ENCODE data around the gene TMEM269.

Gene TMEM269

GRCh38 chr1:42832641-42833240 lies 48.0 kb downstream of the TMEM269 start:
- no peak for DNase-seq (ENCODE audit: low spot score)
- Mint-ChIP-seq H3K27ac (no peak overlapping the region), H3K27me3 (ENCODE audit: low read depth) (no peaks in the 10 kb centered on the region), H3K9me3 (no peaks in the 10 kb centered on the region), H3K4me1 (ENCODE audit: low read depth) (no peaks in the 10 kb centered on the region), H3K4me3 (no peak overlapping the region), H3K36me3 (ENCODE audit: low read depth) (no peaks in the 10 kb centered on the region)

- no peaks in the 10 kb centered on the region for H3K36me3 Mint-ChIP-seq (ENCODE audit: low read depth)
- no peaks in the 10 kb centered on the region for H3K9me3 Mint-ChIP-seq
- H3K27ac Mint-ChIP-seq = no peak overlapping the region
- no peaks in the 10 kb centered on the region for H3K4me1 Mint-ChIP-seq (ENCODE audit: low read depth)
- H3K27me3 Mint-ChIP-seq (ENCODE audit: low read depth) = no peaks in the 10 kb centered on the region
- no peak for DNase-seq (ENCODE audit: low spot score)
- H3K4me3 Mint-ChIP-seq = no peak overlapping the region
Observed at GRCh38 chr1:42833981-42834380, 49.2 kb downstream of the TMEM269 start.

- Mint-ChIP-seq H3K4me1 (ENCODE audit: low read depth) (no peaks in the 10 kb centered on the region), H3K9me3 (no peaks in the 10 kb centered on the region), H3K4me3 (no peak overlapping the region), H3K27me3 (ENCODE audit: low read depth) (no peaks in the 10 kb centered on the region), H3K27ac (no peak overlapping the region), H3K36me3 (ENCODE audit: low read depth) (no peaks in the 10 kb centered on the region)
- no peak for DNase-seq (ENCODE audit: low spot score)
Observed at GRCh38 chr1:42834803-42835202, 50.0 kb downstream of the TMEM269 start.

- Mint-ChIP-seq H3K9me3 (no peaks in the 10 kb centered on the region), H3K4me1 (ENCODE audit: low read depth) (no peaks in the 10 kb centered on the region), H3K36me3 (ENCODE audit: low read depth) (no peaks in the 10 kb centered on the region), H3K27ac (no peak overlapping the region), H3K4me3 (no peak overlapping the region), H3K27me3 (ENCODE audit: low read depth) (no peaks in the 10 kb centered on the region)
- DNase-seq (ENCODE audit: low spot score) = no peak
Observed at GRCh38 chr1:42835422-42835821, 50.6 kb downstream of the TMEM269 start.

GRCh38 chr1:42837709-42838108 lies 52.9 kb downstream of the TMEM269 start:
- Mint-ChIP-seq H3K4me3 (no peak overlapping the region), H3K4me1 (ENCODE audit: low read depth) (no peaks in the 10 kb centered on the region), H3K36me3 (ENCODE audit: low read depth) (peaks cover 2% of the 10 kb centered on the region), H3K9me3 (no peaks in the 10 kb centered on the region), H3K27me3 (ENCODE audit: low read depth) (no peaks in the 10 kb centered on the region), H3K27ac (no peak overlapping the region)
- no peak for DNase-seq (ENCODE audit: low spot score)

- DNase-seq (ENCODE audit: low spot score) = no peak
- Mint-ChIP-seq H3K4me1 (ENCODE audit: low read depth) (no peaks in the 10 kb centered on the region), H3K36me3 (ENCODE audit: low read depth) (peaks cover 2% of the 10 kb centered on the region), H3K9me3 (no peaks in the 10 kb centered on the region), H3K4me3 (no peak overlapping the region), H3K27me3 (ENCODE audit: low read depth) (no peaks in the 10 kb centered on the region), H3K27ac (no peak overlapping the region)
Observed at GRCh38 chr1:42838482-42839190, 53.8 kb downstream of the TMEM269 start.

- Mint-ChIP-seq H3K27ac (no peak overlapping the region), H3K36me3 (ENCODE audit: low read depth) (peaks cover 3% of the 10 kb centered on the region), H3K9me3 (no peaks in the 10 kb centered on the region), H3K4me3 (no peak overlapping the region), H3K4me1 (ENCODE audit: low read depth) (peaks cover 3% of the 10 kb centered on the region), H3K27me3 (ENCODE audit: low read depth) (no peaks in the 10 kb centered on the region)
- no peak for DNase-seq (ENCODE audit: low spot score)
Observed at GRCh38 chr1:42841010-42841409, 56.2 kb downstream of the TMEM269 start.

- no peak for DNase-seq (ENCODE audit: low spot score)
- Mint-ChIP-seq H3K27me3 (ENCODE audit: low read depth) (no peaks in the 10 kb centered on the region), H3K4me1 (ENCODE audit: low read depth) (peaks cover 5% of the 10 kb centered on the region), H3K36me3 (ENCODE audit: low read depth) (peaks cover 3% of the 10 kb centered on the region), H3K4me3 (no peak overlapping the region), H3K27ac (no peak overlapping the region), H3K9me3 (no peaks in the 10 kb centered on the region)
Observed at GRCh38 chr1:42841440-42842147, 56.8 kb downstream of the TMEM269 start.

GRCh38 chr1:42844592-42845140 lies 59.9 kb downstream of the TMEM269 start:
- peaks cover 8% of the 10 kb centered on the region for H3K36me3 Mint-ChIP-seq (ENCODE audit: low read depth)
- H3K27ac Mint-ChIP-seq = no peak overlapping the region
- no peak overlapping the region for H3K4me3 Mint-ChIP-seq
- H3K4me1 Mint-ChIP-seq (ENCODE audit: low read depth) = peaks cover 26% of the 10 kb centered on the region
- no peaks in the 10 kb centered on the region for H3K27me3 Mint-ChIP-seq (ENCODE audit: low read depth)
- no peaks in the 10 kb centered on the region for H3K9me3 Mint-ChIP-seq
- DNase-seq (ENCODE audit: low spot score) = peak; percentile 14

GRCh38 chr1:42845193-42845592 lies 60.4 kb downstream of the TMEM269 start:
- H3K9me3 Mint-ChIP-seq = no peaks in the 10 kb centered on the region
- H3K36me3 Mint-ChIP-seq (ENCODE audit: low read depth) = peaks cover 12% of the 10 kb centered on the region
- DNase-seq (ENCODE audit: low spot score) = no peak
- H3K27ac Mint-ChIP-seq = no peak overlapping the region
- no peak overlapping the region for H3K4me3 Mint-ChIP-seq
- H3K27me3 Mint-ChIP-seq (ENCODE audit: low read depth) = no peaks in the 10 kb centered on the region
- peaks cover 29% of the 10 kb centered on the region for H3K4me1 Mint-ChIP-seq (ENCODE audit: low read depth)

- Mint-ChIP-seq H3K27ac (peak overlapping the region; percentile 80), H3K9me3 (no peaks in the 10 kb centered on the region), H3K4me3 (peak overlapping the region; percentile 99), H3K27me3 (ENCODE audit: low read depth) (no peaks in the 10 kb centered on the region), H3K4me1 (ENCODE audit: low read depth) (peaks cover 29% of the 10 kb centered on the region), H3K36me3 (ENCODE audit: low read depth) (peaks cover 19% of the 10 kb centered on the region)
- DNase-seq (ENCODE audit: low spot score) = no peak
Observed at GRCh38 chr1:42845866-42846256, 61.1 kb downstream of the TMEM269 start.

GRCh38 chr1:42846257-42847110 lies 61.7 kb downstream of the TMEM269 start, which contains the start of gene ZNF691:
TSS of gene ZNF691 (plus strand) at chr1:42846613. CDS start at chr1:42849659, 3,046 bp downstream.
- Mint-ChIP-seq H3K27me3 (ENCODE audit: low read depth) (no peaks in the 10 kb centered on the region), H3K36me3 (ENCODE audit: low read depth) (peaks cover 23% of the 10 kb centered on the region), H3K4me1 (ENCODE audit: low read depth) (peaks cover 29% of the 10 kb centered on the region), H3K9me3 (no peaks in the 10 kb centered on the region), H3K4me3 (peak within 1 kb of the TSS; percentile 99), H3K27ac (peak within 1 kb of the TSS; percentile 80)
- peak; percentile 90 for DNase-seq (ENCODE audit: low spot score)

GRCh38 chr1:42847111-42847595 lies 62.4 kb downstream of the TMEM269 start:
- Mint-ChIP-seq H3K36me3 (ENCODE audit: low read depth) (peaks cover 25% of the 10 kb centered on the region), H3K4me3 (peak overlapping the region; percentile 99), H3K4me1 (ENCODE audit: low read depth) (peaks cover 29% of the 10 kb centered on the region), H3K9me3 (no peaks in the 10 kb centered on the region), H3K27me3 (ENCODE audit: low read depth) (no peaks in the 10 kb centered on the region), H3K27ac (peak overlapping the region; percentile 80)
- DNase-seq (ENCODE audit: low spot score) = no peak

Measured in T-helper 2 cell treated with Interferon-gamma antibody and Interleukin-4, amounts not matched to agents 5 μg/mL and 100 μg/mL, for 36 hours (primary cell).